WTC11 (cell line): ENCODE data around the gene GATA1. TPM values are rescaled to one million over a fixed set of nuclear protein-coding genes. Genes with fewer than 3 reads are reported as not detected.

Source experiments
- ATAC-seq: fragments of 200-7000 bp; cut with Tn5 transposase; 2 replicates; pipeline ENCODE4 v1.10.0; 2021; ENCODE audit warnings: mild to moderate bottlenecking, moderate library complexity
- CTCF ChIA-PET: fragments of 300-600 bp; sonication (Branson Sonifier 250); formaldehyde crosslinking; loops from one replicate; lab custom pipeline; 2021; ENCODE audit warnings: antibody characterized with exemption; lab: Charles Lee
- POLR2A ChIA-PET: fragments of 350-600 bp; sonication (Branson Sonifier 250); formaldehyde crosslinking; loops from one replicate; lab custom pipeline; 2021; ENCODE audit warnings: antibody characterized with exemption; lab: Charles Lee
- DNase-seq: peaks from one replicate; pipeline ENCODE4 v3.0.0; 2021; ENCODE audit warnings: low spot score
- H3K27ac Mint-ChIP-seq: 2 replicates; pipeline ENCODE4 v1.8.0; 2021; ENCODE audit warnings: mixed read lengths
- H3K27me3 Mint-ChIP-seq: 2 replicates; pipeline ENCODE4 v1.8.0; 2021; ENCODE audit warnings: low read depth, mild to moderate bottlenecking, moderate library complexity, mixed read lengths
- H3K36me3 Mint-ChIP-seq: 2 replicates; pipeline ENCODE4 v1.8.0; 2021; ENCODE audit warnings: mixed read lengths
- H3K4me1 Mint-ChIP-seq: 2 replicates; pipeline ENCODE4 v1.8.0; 2022; ENCODE audit warnings: mixed read lengths
- H3K4me3 Mint-ChIP-seq: 2 replicates; pipeline ENCODE4 v1.8.0; 2021; ENCODE audit warnings: mild to moderate bottlenecking, moderate library complexity, mixed read lengths
- H3K9me3 Mint-ChIP-seq: 2 replicates; pipeline ENCODE4 v1.8.0; 2021; ENCODE audit warnings: mixed read lengths
- ARID4B ChIP-seq: sonication (generic); formaldehyde crosslinking; IDR thresholded peaks from 2 replicates; pipeline ENCODE4 v1.8.0; 2023; ENCODE audit warnings: missing genetic modification reagents, mild to moderate bottlenecking, borderline replicate concordance
- ATF1 ChIP-seq: sonication (generic); formaldehyde crosslinking; IDR thresholded peaks from 2 replicates; pipeline ENCODE4 v1.8.1; 2023; ENCODE audit warnings: mild to moderate bottlenecking, moderate library complexity, missing genetic modification reagents
- GABPB1 ChIP-seq: sonication (generic); formaldehyde crosslinking; IDR thresholded peaks from 2 replicates; pipeline ENCODE4 v1.8.1; 2023; ENCODE audit warnings: mild to moderate bottlenecking, missing genetic modification reagents
- IRF1 ChIP-seq: sonication (generic); formaldehyde crosslinking; IDR thresholded peaks from 2 replicates; pipeline ENCODE4 v1.8.0; 2023; ENCODE audit warnings: missing genetic modification reagents
- MXD4 ChIP-seq: fragments of 250-450 bp; sonication (Bioruptor Pico); IDR thresholded peaks from 2 replicates; pipeline ENCODE4 v1.8.0; 2021; ENCODE audit warnings: mild to moderate bottlenecking, moderate library complexity, borderline replicate concordance
- NR1H2 ChIP-seq: sonication (generic); formaldehyde crosslinking; IDR thresholded peaks from 2 replicates; pipeline ENCODE4 v1.9.0; 2021; ENCODE audit warnings: mild to moderate bottlenecking, moderate library complexity, missing genetic modification reagents
- NR2C2 ChIP-seq: sonication (generic); formaldehyde crosslinking; IDR thresholded peaks from 2 replicates; pipeline ENCODE4 v1.8.0; 2022; ENCODE audit warnings: mild to moderate bottlenecking, missing genetic modification reagents
- NR3C1 ChIP-seq: sonication (generic); formaldehyde crosslinking; conservative IDR thresholded peaks from 2 replicates; pipeline ENCODE4 v1.8.1; 2023; ENCODE audit warnings: low read depth, mild to moderate bottlenecking, missing genetic modification reagents
- PRDM15 ChIP-seq: sonication (generic); formaldehyde crosslinking; IDR thresholded peaks from 2 replicates; pipeline ENCODE4 v1.8.0; 2022; ENCODE audit warnings: missing genetic modification reagents
- TEAD1 ChIP-seq: sonication (generic); formaldehyde crosslinking; IDR thresholded peaks from 2 replicates; pipeline ENCODE4 v1.8.0; 2022; ENCODE audit warnings: mild to moderate bottlenecking, missing genetic modification reagents
- USF1 ChIP-seq: sonication (generic); formaldehyde crosslinking; IDR thresholded peaks from 2 replicates; pipeline ENCODE4 v1.8.0; 2022; ENCODE audit warnings: mild to moderate bottlenecking, missing genetic modification reagents
- ZNF281 ChIP-seq: sonication (generic); formaldehyde crosslinking; IDR thresholded peaks from 2 replicates; pipeline ENCODE4 v1.8.0; 2023; ENCODE audit warnings: mild to moderate bottlenecking, missing genetic modification reagents
- ZNF396 ChIP-seq: fragments of 250-450 bp; sonication (Bioruptor Pico); IDR thresholded peaks from 2 replicates; pipeline ENCODE4 v1.8.0; 2021; ENCODE audit warnings: mild to moderate bottlenecking, moderate library complexity, borderline replicate concordance
- ZNF416 ChIP-seq: fragments of 250-450 bp; sonication (Bioruptor Pico); IDR thresholded peaks from 2 replicates; pipeline ENCODE4 v1.9.0; 2021; ENCODE audit warnings: mild to moderate bottlenecking, inconsistent platforms
- ZNF423 ChIP-seq: fragments of 250-450 bp; sonication (Bioruptor Pico); IDR thresholded peaks from 2 replicates; pipeline ENCODE4 v2.1.2; 2022; ENCODE audit warnings: mild to moderate bottlenecking, moderate library complexity
- ZSCAN18 ChIP-seq: fragments of 250-450 bp; sonication (Bioruptor Pico); IDR thresholded peaks from 2 replicates; pipeline ENCODE4 v2.1.2; 2022; ENCODE audit warnings: mild to moderate bottlenecking, moderate library complexity
- total RNA-seq: library from RNA; stranded (reverse); gene quantifications from 3 replicates; pipeline ENCODE4 v1.2.3, GENCODE V29; 2021

Gene GATA1
- total RNA-seq, 1 experiment from 2014 or later, result 0.26 TPM

- H3K9me3 Mint-ChIP-seq, result no peaks in the 10 kb centered on the region
- no peak for ATAC-seq
Measured at GRCh38 chrX:48789366-48790220, 3.2 kb downstream of the GATA1 start.

GRCh38 chrX:48790477-48790876, 4.1 kb downstream of the GATA1 start:
- ChIA-PET POLR2A (no interaction called here), CTCF (no interaction called here)
- H3K9me3 Mint-ChIP-seq, result no peaks in the 10 kb centered on the region
- H3K36me3 Mint-ChIP-seq, result no peaks in the 10 kb centered on the region
- H3K27me3 Mint-ChIP-seq, result peaks cover 15% of the 10 kb centered on the region
- TF ChIP-seq GABPB1 (CRISPR knock-in tag), result no peak
- no peak for TF ChIP-seq ZSCAN18 (CRISPR knock-in tag)
- TF ChIP-seq NR2C2 (CRISPR knock-in tag), result no peak
- no peak for TF ChIP-seq TEAD1 (CRISPR knock-in tag)
- TF ChIP-seq ZNF396 (CRISPR knock-in tag), result no peak
- TF ChIP-seq PRDM15 (CRISPR knock-in tag), result no peak
- no peak for TF ChIP-seq NR1H2 (CRISPR knock-in tag)
- DNase-seq (no peak), ATAC-seq (no peak)
- no peak overlapping the region for H3K27ac Mint-ChIP-seq
- H3K4me1 Mint-ChIP-seq, result no peaks in the 10 kb centered on the region
- H3K4me3 Mint-ChIP-seq, result no peak overlapping the region

More at GRCh38 chrX:48789366-48790220, 3.2 kb downstream of the GATA1 start:
- POLR2A ChIA-PET, result no interaction called here
- Mint-ChIP-seq H3K27ac (no peak overlapping the region), H3K36me3 (no peaks in the 10 kb centered on the region)
- TF ChIP-seq ZNF396 (CRISPR knock-in tag) (no peak), IRF1 (no peak), ZNF281 (CRISPR knock-in tag) (no peak), MXD4 (CRISPR knock-in tag) (no peak)
- TF ChIP-seq, all 79 proteins: peak for 0
- H3K4me1 Mint-ChIP-seq, result no peaks in the 10 kb centered on the region
- H3K4me3 Mint-ChIP-seq, result no peak overlapping the region
- CTCF ChIA-PET, result no interaction called here
- H3K27me3 Mint-ChIP-seq, result peaks cover 15% of the 10 kb centered on the region
- DNase-seq, result no peak

- Mint-ChIP-seq H3K36me3 (no peaks in the 10 kb centered on the region), H3K9me3 (no peaks in the 10 kb centered on the region), H3K4me3 (no peak overlapping the region), H3K27ac (no peak overlapping the region), H3K27me3 (peaks cover 15% of the 10 kb centered on the region), H3K4me1 (no peaks in the 10 kb centered on the region)
- CTCF ChIA-PET, result no interaction called here
- ATAC-seq (no peak), DNase-seq (no peak)
- POLR2A ChIA-PET, result no interaction called here
- TF ChIP-seq ZNF423 (CRISPR knock-in tag), result no peak
- no peak for TF ChIP-seq ATF1
- no peak for TF ChIP-seq USF1 (CRISPR knock-in tag)
- TF ChIP-seq ARID4B, result no peak
- no peak for TF ChIP-seq ZNF416
- no peak for TF ChIP-seq NR3C1 (CRISPR knock-in tag)
Measured at GRCh38 chrX:48791063-48791820, 4.9 kb downstream of the GATA1 start.
